ENCODE data around the gene CLPTM1.

DNA sequence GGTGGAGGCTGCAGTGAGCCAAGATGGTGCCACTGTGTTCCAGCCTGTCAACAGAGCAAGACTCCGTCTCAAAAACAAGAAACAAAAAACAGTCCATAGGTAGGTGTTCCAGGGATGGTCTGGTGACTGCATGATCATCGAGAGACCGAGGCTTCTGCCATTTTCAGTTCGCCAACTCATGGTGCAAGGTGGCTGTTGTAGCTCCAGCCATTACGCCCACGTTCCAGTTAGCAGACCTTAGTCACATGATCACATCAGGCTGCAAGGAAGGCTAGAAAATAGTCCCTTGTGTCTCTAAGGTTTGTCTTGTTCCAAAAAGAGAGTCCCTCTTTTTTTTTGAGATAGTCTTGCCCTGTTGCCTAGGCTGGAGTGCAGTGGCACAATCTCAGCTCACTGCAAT lies 80.6 kb downstream of the CLPTM1 start:
- TF ChIP-seq, protein P1, sequence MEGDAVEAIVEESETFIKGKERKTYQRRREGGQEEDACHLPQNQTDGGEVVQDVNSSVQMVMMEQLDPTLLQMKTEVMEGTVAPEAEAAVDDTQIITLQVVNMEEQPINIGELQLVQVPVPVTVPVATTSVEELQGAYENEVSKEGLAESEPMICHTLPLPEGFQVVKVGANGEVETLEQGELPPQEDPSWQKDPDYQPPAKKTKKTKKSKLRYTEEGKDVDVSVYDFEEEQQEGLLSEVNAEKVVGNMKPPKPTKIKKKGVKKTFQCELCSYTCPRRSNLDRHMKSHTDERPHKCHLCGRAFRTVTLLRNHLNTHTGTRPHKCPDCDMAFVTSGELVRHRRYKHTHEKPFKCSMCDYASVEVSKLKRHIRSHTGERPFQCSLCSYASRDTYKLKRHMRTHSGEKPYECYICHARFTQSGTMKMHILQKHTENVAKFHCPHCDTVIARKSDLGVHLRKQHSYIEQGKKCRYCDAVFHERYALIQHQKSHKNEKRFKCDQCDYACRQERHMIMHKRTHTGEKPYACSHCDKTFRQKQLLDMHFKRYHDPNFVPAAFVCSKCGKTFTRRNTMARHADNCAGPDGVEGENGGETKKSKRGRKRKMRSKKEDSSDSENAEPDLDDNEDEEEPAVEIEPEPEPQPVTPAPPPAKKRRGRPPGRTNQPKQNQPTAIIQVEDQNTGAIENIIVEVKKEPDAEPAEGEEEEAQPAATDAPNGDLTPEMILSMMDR (IDR thresholded peaks at IDR 0.05; ENCODE audit: insufficient read depth, low read depth, low read length) = no peak
- TF ChIP-seq EZH2 (IDR thresholded peaks at IDR 0.05; ENCODE audit: insufficient read depth, low read length) = no peak
